GM19452 (cell line): ENCODE results near the gene GPR162.

ENCODE experiments used
- ATAC-seq: cut with Tn5 transposase; IDR thresholded peaks from one replicate; pipeline ENCODE4 v1.9.1; 2021; ENCODE audit not compliant: unreplicated experiment

GPR162 gene

DNA sequence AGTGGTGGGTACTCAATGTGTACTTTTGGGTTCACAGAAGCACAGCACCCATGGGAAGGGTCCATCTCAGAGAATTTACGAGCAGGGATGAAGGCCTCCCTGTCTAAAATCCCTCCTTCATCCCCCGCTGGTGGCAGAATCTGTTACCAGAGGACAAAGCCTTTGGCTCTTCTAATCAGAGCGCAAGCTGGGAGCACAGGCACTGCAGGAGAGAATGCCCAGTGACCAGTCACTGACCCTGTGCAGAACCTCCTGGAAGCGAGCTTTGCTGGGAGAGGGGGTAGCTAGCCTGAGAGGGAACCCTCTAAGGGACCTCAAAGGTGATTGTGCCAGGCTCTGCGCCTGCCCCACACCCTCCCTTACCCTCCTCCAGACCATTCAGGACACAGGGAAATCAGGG is 1.5 kb upstream of the GPR162 start:
- ATAC-seq, result no peak

DNA sequence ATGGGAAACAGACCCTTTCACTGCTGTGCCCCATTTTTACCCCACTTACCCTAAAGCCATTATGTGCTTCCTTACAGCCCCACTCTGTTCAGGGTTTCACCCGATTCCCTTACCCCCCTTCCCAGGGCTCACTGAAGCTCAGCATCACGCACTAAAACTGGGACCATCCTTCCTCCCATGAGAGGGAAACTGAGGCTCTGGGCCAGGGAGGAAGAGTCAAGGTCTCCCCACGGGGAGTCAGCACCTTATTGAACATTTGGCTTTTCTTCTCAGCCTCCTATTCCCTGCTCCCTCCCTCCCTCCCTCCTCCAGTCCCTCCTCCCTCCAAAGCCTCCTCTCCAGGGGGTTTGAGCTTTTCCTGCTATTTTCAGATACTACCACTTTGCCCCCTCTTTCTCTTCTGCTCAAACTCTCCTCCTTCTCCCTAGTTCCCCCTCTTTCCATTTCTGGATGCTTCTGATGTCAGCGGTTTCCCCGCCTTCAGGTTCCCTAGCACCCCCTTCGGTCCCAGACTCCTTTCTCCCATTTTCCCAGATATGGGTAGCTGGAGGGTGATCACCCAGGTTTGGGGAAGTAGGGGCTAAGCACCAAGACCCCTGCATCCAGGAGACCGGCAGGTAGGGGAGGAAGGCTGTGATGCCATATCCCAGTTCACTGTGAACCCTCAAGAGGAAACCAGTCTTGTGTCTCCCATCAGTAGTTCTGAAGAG is 960 bp downstream of the GPR162 start:
- ATAC-seq, result no peak

DNA sequence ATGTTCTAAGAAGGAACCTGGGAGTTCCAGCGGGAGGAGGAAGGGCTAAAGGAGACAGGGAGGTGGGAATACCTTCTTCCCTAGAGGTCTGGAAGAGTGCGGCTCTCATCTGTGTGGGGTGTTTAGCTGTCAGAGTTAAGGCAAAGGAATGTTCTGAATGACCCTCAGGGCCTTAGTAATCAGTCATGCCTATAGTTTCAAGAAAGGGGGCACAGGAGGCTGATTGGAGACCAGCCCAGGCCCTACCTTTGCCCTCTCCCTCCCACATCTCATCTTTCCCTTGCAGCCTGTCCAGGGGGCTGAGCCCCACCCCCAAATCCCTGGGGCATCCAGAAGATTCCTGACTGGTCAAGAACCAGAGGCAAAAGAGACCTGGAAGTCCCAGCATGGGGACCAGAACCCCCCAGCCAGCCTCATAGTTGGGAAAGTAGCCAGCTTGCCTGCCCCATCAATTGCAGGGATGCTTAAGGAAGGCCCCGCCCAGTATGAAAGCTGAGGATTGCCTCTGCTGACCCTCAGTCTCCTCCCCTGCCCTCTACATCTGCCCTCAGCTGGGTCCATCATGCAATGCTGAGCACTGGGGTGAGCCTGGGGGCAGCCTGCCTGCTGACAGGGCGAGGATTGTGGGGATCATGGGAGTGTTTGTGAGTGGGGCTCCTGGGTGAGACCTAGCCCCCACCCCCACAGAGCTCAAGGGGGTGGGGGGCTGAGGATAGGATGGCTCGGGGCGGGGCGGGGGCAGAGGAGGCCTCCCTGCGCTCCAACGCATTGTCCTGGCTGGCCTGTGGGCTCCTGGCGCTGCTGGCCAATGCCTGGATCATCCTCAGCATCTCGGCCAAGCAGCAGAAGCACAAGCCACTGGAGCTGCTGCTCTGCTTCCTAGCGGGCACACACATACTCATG is 1.8 kb downstream of the GPR162 start:
- no peak for ATAC-seq

DNA sequence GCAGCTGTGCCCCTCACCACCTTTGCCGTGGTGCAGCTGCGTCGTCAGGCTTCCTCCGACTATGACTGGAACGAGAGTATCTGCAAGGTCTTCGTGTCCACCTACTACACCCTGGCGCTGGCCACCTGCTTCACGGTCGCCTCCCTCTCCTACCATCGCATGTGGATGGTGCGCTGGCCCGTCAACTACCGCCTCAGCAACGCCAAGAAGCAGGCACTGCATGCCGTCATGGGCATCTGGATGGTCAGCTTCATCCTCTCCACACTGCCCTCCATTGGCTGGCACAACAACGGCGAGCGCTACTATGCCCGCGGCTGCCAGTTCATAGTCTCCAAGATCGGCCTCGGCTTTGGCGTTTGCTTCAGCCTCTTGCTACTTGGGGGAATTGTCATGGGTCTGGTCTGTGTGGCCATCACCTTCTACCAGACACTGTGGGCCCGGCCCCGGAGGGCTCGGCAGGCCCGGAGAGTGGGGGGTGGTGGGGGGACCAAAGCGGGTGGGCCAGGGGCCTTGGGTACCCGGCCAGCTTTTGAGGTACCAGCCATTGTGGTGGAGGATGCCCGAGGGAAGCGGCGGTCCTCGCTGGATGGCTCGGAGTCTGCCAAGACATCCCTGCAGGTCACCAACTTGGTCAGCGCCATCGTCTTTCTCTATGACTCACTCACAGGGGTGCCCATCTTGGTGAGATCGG is 2.6 kb downstream of the GPR162 start:
- ATAC-seq, result no peak

DNA sequence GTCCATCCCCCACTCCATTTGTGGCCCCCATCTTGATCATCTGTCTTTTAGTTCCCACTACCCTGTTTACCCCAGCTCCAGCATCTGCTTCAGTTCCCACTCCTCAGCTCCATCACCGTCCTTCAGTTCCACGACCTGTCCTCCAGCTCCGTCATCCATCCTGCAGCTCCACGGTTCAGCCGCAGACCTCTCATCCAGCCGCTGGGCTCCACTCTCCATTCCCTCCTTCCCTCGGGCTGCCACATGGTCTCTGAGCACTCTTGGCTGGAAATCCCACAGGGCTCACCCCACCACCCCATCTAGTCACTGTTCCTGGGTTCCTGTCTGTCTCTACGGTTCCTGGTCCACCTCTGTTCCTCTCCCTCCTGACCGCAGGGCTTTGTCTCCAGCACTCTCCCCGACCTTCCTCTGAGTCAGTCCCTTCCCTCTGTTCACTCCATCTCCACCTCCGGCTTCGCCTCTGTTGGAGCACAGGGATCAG is 3.3 kb downstream of the GPR162 start:
- no peak for ATAC-seq

DNA sequence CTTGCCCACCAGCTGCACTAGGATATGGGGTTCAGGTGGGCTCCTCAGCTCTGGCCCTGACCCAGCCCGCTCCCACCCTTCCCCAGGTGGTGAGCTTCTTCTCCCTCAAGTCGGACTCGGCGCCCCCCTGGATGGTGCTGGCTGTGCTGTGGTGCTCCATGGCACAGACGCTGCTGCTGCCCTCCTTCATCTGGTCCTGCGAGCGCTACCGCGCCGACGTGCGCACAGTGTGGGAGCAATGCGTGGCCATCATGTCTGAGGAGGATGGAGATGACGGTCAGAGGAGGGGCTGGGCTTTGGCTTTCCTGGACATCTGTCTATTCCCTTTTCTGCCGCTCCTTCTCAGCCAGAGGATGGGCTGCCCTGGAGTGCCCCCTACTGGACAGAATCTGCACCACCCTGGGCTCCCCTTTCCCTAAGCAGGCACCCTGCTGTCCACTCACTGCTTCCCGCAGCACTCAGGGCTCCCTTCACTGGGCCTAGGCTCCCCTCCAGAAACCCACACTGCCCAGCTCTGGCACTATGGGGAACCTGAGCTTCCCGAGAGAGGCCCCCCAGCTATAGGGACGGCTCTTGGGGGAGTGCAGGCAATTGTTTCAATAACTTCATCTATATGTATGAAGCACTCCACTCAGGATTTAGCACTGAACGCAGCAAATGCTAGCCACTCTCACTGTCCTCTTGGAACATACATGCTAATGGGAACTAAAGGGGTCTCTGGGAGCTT is 3.9 kb downstream of the GPR162 start:
- ATAC-seq, result no peak

DNA sequence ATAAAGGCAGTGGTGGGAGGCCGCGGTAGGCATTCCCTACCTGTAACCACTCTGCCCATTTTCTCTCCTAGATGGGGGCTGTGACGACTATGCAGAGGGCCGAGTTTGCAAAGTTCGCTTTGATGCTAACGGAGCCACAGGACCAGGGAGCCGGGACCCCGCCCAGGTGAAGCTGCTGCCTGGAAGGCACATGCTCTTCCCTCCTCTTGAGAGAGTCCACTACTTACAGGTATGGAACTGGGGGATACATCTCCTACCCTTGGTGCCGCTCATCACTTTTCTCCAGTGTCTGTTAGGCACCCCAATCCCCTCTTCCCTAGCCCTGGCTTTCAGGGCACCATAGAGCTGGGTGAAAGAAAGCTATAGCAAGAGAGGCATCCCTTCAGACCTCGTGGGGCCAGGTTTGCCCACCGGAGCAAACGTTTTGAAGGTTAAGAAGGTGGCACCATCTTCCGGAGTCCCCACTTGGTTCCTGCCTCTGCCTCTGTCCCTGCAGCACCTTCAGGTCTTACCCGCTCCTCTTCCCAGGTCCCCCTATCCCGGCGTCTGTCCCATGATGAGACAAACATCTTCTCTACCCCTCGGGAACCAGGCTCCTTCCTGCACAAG is 4.6 kb downstream of the GPR162 start:
- ATAC-seq, result no peak

DNA sequence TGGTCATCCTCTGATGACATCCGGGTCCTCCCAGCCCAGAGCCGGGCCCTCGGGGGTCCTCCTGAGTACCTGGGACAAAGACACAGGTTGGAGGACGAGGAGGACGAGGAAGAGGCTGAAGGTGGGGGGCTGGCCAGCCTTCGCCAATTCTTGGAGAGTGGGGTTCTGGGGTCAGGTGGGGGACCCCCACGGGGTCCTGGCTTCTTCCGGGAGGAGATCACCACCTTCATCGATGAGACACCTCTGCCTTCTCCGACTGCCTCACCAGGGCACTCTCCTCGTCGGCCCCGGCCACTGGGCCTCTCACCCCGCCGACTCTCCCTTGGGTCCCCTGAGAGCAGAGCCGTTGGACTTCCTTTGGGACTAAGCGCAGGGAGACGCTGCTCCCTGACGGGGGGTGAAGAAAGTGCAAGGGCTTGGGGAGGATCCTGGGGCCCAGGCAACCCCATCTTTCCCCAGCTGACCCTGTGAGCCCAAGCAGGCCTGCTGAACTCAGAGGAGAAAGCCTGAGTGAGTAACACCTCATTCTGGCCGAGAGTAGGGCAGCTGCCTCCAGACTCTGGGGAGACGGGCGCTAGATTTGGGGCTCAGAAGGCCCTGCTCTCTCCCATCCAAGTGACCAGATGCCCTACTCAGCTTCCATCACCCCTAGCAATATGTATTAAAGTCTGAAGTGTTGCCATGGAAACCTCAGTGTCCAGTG is 5.3 kb downstream of the GPR162 start:
- no peak for ATAC-seq

DNA sequence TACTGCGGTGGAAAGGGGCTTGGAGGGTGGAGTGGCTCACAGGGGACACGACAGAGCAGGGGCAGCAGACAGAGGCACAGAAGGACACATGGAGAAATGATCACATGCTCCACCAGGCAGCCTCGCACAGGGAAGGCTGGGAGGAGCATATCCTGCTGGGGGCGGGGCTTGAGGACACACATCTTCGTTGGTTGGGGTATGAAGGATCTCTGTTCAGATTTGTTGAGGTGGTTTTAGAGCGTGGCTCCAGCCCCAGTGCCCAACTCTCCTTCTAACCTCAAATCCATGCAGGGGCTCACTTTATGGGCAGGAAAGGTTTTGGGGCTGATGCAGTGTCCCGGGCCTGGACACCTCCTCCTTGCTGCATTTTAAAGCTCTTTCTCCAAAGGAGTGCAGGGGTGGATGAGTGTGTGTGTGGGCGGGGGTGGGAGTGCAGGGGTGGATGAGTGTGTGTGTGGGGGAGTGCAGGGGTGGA is 5.9 kb downstream of the GPR162 start:
- ATAC-seq, result no peak

DNA sequence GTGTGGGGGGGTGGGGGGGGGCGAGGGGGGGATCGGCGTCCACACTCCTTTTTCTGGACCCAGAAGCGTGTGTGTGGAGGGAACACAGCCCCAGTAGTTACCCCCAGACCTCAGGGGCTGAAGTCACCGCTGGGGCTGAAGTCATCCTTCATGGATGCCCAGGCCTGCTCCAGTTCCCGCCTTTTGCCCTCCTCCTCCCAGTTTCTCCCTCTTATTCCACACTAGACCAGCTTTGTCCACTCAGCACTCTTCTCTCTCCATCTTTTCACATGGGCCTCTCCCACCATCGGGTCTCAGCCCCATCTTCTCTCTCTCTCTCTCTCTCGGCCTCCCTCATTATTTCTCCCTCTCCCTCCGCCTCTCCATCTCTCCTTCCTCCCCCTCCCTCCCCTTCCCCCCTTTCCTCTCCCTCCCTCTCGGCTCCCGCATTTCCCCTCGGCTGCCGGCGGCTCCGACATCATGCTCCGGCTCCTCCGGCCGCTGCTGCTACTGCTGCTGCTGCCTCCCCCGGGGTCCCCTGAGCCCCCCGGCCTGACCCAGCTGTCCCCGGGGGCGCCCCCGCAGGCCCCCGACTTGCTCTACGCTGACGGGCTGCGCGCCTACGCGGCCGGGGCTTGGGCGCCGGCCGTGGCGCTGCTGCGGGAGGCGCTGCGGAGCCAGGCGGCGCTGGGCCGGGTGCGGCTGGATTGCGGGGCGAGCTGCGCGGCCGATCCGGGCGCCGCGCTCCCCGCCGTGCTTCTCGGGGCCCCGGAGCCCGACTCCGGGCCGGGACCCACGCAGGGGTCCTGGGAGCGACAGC is 6.6 kb downstream of the GPR162 start, which contains the start of gene P3H3:
P3H3 (plus strand) TSS at position 426 of the 799 bp plus-strand sequence; CDS start at position 460, 34 bp downstream.
- no peak for ATAC-seq

DNA sequence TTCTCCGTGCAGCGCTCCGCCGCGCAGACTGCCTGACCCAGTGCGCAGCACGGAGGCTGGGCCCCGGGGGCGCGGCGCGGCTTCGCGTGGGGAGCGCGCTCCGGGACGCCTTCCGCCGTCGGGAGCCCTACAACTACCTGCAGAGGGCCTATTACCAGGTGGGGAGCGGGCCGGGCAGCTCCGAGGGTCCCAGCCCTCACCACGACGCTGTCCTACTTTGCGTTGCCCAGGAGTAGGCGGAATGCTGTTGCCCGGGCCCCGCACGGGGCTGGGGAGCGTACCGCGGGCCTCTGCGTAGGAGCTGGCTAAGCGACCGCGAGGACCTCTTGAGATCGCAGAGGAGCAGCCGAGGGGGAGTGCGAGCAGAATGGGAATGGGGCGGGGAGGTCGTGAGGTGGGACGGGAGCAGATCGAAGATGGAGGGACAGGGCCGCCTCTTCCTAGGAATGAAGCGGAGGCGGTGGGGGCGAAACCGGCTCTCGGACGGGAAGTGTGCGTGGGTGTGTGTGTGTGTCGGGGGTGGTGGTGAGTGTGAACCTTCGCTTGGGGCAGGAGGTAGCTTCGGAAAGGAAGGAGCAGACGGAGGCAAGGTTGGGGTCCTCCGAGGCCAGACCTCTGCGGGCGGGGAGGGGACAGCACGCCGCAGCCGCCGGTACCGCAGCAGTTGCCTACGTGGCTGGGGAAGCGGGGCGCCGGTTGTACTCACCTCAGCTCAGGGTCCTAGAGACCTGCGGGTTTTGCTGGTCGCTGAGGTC is 7.3 kb downstream of the GPR162 start:
- ATAC-seq, result no peak

DNA sequence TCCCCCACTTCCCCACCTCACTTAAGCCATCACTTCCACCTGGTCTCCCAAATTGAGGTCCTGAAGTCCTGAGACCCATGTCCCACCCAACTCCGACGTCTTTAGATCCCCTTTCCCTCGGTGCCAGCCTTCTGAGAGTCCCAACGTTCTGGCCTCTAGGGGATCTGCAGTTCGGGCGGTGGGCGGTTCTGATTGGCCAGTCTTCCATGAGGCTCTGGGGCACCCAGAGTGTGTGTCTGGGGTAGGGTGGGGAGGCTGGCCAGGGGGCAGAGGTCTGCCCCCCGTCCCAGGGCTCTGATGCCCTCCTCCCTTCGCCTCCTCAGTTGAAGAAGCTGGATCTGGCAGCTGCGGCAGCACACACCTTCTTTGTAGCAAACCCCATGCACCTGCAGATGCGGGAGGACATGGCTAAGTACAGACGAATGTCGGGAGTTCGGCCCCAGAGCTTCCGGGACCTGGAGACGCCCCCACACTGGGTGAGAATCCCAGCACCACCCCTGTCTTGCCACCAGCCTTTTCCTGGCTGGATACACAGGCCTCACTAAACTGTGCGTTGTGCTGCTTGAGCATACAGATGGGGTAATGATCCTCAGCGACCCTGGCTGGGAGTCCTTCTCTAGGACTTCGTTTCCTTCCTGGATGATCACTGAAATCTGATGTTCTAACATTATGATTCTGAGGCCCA is 8.1 kb downstream of the GPR162 start:
- ATAC-seq, result no peak

DNA sequence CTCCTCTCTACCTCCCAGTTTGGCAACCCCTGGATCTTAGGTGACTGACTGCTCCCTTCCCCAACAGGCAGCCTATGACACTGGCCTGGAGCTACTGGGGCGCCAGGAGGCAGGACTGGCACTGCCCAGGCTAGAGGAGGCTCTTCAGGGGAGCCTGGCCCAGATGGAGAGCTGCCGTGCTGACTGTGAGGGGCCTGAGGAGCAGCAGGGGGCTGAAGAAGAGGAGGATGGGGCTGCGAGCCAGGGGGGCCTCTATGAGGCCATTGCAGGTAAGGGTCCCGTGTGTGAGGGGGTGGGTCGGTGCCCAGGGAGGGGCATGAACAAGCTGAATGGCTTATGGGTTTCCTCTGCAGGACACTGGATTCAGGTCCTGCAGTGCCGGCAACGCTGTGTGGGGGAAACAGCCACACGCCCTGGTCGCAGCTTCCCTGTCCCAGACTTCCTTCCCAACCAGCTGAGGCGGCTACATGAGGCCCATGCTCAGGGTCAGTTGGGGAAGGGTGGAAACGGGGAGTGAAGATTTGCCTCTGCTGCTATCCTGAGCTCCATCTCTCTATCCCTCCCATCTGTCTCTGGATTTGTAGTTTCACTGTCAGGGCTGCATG is 8.8 kb downstream of the GPR162 start:
- no peak for ATAC-seq

DNA sequence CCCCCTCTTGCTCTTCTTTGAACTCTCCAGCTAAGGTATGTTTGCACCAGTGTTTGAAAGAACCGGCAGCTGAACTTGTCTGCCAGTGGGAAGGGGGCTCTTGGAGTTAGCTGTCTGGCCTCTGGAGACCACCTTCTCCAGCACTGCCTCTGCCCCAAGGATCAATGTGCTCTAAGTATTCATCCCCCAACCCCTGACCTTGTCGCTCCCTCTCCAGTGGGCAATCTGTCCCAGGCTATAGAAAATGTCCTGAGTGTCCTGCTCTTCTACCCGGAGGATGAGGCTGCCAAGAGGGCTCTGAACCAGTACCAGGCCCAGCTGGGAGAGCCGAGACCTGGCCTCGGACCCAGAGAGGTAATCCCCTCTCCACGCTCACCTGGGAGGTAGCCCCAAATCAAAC is 9.4 kb downstream of the GPR162 start:
- ATAC-seq, result no peak

DNA sequence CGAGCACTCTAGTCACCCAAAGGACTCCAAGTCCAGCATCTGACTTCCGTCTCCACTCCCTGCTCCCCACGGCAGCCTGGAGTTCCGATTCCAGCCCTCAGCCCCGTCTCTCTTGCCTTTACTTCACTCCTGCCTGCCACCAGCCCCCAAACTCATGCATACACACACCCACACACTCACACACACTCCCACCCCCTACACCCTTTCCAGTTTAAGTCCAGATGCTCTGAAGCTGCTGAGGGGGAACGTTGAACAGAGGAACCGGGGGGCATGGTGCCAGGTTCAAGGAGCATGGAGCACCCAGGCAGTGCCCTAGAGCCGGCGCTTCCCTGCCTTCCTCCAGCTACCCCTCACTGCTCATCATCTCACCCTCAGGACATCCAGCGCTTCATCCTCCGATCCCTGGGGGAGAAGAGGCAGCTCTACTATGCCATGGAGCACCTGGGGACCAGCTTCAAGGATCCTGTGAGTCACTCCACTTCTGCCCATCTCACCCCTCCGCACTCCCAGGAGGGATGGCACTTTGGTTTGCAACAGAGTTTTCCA is 9.9 kb downstream of the GPR162 start:
- no peak for ATAC-seq

DNA sequence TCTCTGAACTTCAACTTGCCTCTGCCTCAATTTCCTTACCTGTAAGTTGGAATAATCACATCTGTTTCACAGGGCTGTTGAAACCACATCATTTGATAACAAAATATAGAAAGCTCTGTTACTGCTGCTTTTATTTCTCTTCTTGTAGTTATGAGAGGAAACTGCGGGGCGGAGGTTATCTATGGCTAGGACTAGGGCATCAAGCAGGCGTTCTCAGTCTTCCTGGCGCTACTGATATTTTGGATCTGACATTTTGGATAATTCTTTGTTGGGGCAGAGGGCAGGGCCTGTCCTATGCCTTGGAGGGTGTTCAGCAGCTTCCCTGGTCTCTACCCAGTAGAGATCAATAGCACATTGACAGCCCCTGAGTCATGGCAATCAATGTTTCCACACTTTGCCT is 10.5 kb downstream of the GPR162 start:
- ATAC-seq, result no peak
